ENCODE data around the gene KIF23. TPM values are rescaled to one million over a fixed set of nuclear protein-coding genes. Genes with fewer than 3 reads are reported as not detected.

Gene KIF23
- total and polyA plus RNA-seq, 2 experiments from 2014 or later, result 52.9 to 103 TPM

DNA sequence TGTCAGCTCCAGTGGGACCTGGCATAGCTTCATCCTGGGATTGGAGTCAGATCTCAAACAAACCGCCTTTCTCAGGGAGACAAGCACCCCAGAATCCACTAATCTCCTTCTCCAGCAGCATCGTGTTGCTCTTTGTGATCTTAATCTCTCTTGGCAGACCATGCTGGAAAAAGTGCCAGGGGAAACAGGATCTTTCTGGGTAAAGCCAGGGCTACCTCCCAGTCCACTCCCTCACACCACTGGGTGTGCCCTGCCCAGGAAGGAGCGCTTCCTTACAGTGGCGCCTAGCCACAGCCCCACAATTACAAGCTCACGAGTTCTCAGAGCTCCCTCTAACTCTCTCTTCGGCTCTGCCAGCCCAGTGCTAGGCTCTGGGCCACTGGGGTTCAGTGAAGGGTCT lies 70.7 kb downstream of the KIF23 start (continued):
- TF ChIP-seq, protein P1, sequence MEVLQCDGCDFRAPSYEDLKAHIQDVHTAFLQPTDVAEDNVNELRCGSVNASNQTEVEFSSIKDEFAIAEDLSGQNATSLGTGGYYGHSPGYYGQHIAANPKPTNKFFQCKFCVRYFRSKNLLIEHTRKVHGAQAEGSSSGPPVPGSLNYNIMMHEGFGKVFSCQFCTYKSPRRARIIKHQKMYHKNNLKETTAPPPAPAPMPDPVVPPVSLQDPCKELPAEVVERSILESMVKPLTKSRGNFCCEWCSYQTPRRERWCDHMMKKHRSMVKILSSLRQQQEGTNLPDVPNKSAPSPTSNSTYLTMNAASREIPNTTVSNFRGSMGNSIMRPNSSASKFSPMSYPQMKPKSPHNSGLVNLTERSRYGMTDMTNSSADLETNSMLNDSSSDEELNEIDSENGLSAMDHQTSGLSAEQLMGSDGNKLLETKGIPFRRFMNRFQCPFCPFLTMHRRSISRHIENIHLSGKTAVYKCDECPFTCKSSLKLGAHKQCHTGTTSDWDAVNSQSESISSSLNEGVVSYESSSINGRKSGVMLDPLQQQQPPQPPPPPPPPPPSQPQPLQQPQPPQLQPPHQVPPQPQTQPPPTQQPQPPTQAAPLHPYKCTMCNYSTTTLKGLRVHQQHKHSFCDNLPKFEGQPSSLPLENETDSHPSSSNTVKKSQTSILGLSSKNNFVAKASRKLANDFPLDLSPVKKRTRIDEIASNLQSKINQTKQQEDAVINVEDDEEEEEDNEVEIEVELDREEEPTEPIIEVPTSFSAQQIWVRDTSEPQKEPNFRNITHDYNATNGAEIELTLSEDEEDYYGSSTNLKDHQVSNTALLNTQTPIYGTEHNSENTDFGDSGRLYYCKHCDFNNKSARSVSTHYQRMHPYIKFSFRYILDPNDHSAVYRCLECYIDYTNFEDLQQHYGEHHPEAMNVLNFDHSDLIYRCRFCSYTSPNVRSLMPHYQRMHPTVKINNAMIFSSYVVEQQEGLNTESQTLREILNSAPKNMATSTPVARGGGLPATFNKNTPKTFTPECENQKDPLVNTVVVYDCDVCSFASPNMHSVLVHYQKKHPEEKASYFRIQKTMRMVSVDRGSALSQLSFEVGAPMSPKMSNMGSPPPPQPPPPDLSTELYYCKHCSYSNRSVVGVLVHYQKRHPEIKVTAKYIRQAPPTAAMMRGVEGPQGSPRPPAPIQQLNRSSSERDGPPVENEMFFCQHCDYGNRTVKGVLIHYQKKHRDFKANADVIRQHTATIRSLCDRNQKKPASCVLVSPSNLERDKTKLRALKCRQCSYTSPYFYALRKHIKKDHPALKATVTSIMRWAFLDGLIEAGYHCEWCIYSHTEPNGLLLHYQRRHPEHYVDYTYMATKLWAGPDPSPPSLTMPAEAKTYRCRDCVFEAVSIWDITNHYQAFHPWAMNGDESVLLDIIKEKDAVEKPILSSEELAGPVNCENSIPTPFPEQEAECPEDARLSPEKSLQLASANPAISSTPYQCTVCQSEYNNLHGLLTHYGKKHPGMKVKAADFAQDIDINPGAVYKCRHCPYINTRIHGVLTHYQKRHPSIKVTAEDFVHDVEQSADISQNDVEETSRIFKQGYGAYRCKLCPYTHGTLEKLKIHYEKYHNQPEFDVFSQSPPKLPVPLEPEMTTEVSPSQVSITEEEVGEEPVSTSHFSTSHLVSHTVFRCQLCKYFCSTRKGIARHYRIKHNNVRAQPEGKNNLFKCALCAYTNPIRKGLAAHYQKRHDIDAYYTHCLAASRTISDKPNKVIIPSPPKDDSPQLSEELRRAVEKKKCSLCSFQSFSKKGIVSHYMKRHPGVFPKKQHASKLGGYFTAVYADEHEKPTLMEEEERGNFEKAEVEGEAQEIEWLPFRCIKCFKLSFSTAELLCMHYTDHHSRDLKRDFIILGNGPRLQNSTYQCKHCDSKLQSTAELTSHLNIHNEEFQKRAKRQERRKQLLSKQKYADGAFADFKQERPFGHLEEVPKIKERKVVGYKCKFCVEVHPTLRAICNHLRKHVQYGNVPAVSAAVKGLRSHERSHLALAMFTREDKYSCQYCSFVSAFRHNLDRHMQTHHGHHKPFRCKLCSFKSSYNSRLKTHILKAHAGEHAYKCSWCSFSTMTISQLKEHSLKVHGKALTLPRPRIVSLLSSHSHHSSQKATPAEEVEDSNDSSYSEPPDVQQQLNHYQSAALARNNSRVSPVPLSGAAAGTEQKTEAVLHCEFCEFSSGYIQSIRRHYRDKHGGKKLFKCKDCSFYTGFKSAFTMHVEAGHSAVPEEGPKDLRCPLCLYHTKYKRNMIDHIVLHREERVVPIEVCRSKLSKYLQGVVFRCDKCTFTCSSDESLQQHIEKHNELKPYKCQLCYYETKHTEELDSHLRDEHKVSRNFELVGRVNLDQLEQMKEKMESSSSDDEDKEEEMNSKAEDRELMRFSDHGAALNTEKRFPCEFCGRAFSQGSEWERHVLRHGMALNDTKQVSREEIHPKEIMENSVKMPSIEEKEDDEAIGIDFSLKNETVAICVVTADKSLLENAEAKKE (CRISPR knock-in tag; IDR thresholded peaks at IDR 0.05), result no peak
- no peak for TF ChIP-seq JUNB (IDR thresholded peaks at IDR 0.05; ENCODE audit: unreplicated experiment)
- no peak for TF ChIP-seq STAT1 (IDR thresholded peaks at IDR 0.05; ENCODE audit: unreplicated experiment)

DNA sequence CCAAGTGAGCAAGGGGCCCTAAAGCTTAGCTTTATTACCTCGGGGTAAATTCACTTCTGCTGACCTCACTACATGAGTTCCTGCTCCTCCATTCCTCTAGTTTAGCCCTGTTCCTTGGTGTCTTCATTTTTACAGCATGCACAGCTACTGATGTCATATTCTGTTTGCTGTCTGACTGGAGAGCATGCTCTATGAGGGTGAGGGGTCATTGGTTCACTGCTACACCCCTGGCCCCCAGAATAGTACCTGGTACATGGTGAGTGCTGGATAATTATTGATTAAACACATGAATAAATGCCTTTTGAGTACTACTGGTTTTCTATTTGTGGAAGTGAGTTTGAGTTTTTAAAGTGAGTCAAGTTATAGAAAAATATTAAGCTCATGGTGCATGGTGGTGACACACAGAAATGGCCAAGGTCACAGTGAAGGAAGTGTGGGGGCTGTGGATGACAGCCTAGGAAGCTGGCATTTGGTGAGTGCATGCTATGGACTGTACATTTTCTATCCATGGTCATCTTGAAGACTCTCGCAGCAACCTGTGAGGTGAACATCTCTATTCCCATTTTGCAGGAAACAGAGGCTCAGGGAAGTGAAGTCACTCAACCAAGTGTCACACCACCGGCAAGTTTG lies 72.4 kb downstream of the KIF23 start:
- no peaks in the 10 kb centered on the region for H3K4me1 ChIP-seq (ENCODE audit: insufficient read depth)
- H3K4me3 ChIP-seq, result no peak overlapping the region
- no peak overlapping the region for H2AFZ ChIP-seq
- peaks cover 2% of the 10 kb centered on the region; the same call in 1 of the 3 replicates for H3K36me3 Mint-ChIP-seq (ENCODE audit: low read depth)
- H3K9me3 Mint-ChIP-seq, result peaks cover 6% of the 10 kb centered on the region
- peaks cover 11% of the 10 kb centered on the region for H3K27me3 Mint-ChIP-seq (ENCODE audit: insufficient read depth, low read depth, poor library complexity)
- H3K36me3 ChIP-seq (ENCODE audit: insufficient read depth), result no peaks in the 10 kb centered on the region
- no peak overlapping the region for H3K27ac ChIP-seq (ENCODE audit: low read depth)
- no peaks in the 10 kb centered on the region for H3K27me3 ChIP-seq (ENCODE audit: insufficient read depth)
- H3K4me1 Mint-ChIP-seq, result no peaks in the 10 kb centered on the region; the same call in 2 of the 3 replicates
- H3K4me2 ChIP-seq, result no peak overlapping the region
- H4K20me1 ChIP-seq (replicated peaks; ENCODE audit: insufficient read depth), result no peaks in the 10 kb centered on the region
- H3K9me2 ChIP-seq (ENCODE audit: insufficient read depth), result no peaks in the 10 kb centered on the region
- H3K79me2 ChIP-seq (replicated peaks; ENCODE audit: insufficient read depth), result no peaks in the 10 kb centered on the region
- ATAC-seq (no peak), DNase-seq (ENCODE audit: low spot score) (no peak)
- no peaks in the 10 kb centered on the region for H3F3A ChIP-seq (replicated peaks; ENCODE audit: low read depth)
- no peak overlapping the region for H3K4me3 Mint-ChIP-seq
- H3K27ac Mint-ChIP-seq, result no peak overlapping the region
- TF ChIP-seq ZNF114 (CRISPR knock-in tag; IDR thresholded peaks at IDR 0.05), result no peak
- no peak for TF ChIP-seq ZNF331 (CRISPR knock-in tag; IDR thresholded peaks at IDR 0.05; ENCODE audit: low read depth)
- TF ChIP-seq EZH2phosphoT487 (IDR thresholded peaks at IDR 0.05; ENCODE audit: unreplicated experiment), result no peak
- TF ChIP-seq, protein P1 (CRISPR knock-in tag; IDR thresholded peaks at IDR 0.05), result no peak
- no peak for TF ChIP-seq STAT1 (IDR thresholded peaks at IDR 0.05; ENCODE audit: unreplicated experiment)
- no peak for TF ChIP-seq EZH2 (IDR thresholded peaks at IDR 0.05; ENCODE audit: low read depth, unreplicated experiment)

All from GM23338 (cell line).